Omental fat pad (tissue), 4 donors: Measurements from ENCODE around the gene TUT4. TPM values are rescaled to one million over a fixed set of nuclear protein-coding genes. Genes with fewer than 3 reads are reported as not detected.

Source experiments
- ATAC-seq: fragments of 150-250 bp; one replicate; pipeline ENCODE4 v1.9.1; 2016; ENCODE audit warnings: mild to moderate bottlenecking, moderate library complexity; ENCODE audit not compliant: low FRiP score
- DNase-seq: peaks from one replicate; pipeline ENCODE4 v3.0.0-alpha.2; 2019; ENCODE audit warnings: low spot score
- total RNA-seq, 4 donors: library from RNA; depleted of rRNA; stranded (reverse); fragments of >200 nt; gene quantifications; one replicate each; pipeline ENCODE4 v1.1.0, GENCODE V29; 2016
- TF ChIP-seq, protein P1 (sequence below), 3 donors: fragments of 450-650 bp; IDR thresholded peaks; one replicate each; pipeline ENCODE4 v1.5.1; 2016 to 2017; ENCODE audit warnings: antibody characterized with exemption in 3 of 3, mild to moderate bottlenecking in 3 of 3, moderate library complexity in 2 of 3

Gene TUT4
- total RNA-seq, 4 donors from 2014 or later = 26.2 to 56.4 (median 42.4) TPM

DNA sequence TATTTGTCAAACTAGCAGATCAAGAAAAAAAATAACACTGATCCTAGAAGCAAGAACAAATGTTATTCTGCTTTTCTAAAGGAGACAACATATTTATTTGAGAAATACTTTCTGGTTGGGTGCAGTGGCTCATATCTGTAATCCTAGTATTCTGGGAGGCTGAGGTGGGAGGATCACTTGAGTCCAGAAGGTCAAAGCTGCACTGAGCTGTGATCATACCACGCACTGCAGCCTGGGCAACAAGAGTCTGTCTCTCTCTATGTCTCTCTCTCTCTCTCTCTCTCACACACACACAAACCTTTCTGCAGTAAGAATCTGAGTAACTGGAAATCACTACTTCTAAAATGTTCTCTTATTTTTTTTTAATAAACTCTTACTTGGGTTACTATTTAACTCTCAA is 117.2 kb downstream of the TUT4 start:
- DNase-seq (no peak), ATAC-seq (no peak)
- TF ChIP-seq, protein P1, sequence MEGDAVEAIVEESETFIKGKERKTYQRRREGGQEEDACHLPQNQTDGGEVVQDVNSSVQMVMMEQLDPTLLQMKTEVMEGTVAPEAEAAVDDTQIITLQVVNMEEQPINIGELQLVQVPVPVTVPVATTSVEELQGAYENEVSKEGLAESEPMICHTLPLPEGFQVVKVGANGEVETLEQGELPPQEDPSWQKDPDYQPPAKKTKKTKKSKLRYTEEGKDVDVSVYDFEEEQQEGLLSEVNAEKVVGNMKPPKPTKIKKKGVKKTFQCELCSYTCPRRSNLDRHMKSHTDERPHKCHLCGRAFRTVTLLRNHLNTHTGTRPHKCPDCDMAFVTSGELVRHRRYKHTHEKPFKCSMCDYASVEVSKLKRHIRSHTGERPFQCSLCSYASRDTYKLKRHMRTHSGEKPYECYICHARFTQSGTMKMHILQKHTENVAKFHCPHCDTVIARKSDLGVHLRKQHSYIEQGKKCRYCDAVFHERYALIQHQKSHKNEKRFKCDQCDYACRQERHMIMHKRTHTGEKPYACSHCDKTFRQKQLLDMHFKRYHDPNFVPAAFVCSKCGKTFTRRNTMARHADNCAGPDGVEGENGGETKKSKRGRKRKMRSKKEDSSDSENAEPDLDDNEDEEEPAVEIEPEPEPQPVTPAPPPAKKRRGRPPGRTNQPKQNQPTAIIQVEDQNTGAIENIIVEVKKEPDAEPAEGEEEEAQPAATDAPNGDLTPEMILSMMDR (IDR thresholded peaks at IDR 0.05) = no peak

DNA sequence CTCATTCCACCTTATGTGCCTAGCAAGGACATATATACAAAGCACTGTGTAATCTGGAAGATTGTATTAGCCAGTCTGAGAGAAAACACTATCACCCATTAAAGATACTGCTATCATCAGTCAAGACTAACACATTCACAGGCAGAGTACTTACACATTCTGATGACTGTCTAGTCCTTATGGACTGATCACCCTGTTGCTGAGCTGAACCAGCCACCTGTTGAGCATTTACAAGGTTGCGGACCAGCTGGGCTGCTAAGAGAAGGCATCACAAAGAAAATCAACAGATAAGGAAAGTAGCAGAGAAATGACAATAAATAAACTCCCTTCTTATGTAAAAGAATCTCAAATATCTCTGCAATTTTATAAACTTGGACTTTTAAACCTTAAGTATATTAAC is 117.7 kb downstream of the TUT4 start:
- TF ChIP-seq, protein P1 (IDR thresholded peaks at IDR 0.05) = no peak
- DNase-seq (no peak), ATAC-seq (no peak)

DNA sequence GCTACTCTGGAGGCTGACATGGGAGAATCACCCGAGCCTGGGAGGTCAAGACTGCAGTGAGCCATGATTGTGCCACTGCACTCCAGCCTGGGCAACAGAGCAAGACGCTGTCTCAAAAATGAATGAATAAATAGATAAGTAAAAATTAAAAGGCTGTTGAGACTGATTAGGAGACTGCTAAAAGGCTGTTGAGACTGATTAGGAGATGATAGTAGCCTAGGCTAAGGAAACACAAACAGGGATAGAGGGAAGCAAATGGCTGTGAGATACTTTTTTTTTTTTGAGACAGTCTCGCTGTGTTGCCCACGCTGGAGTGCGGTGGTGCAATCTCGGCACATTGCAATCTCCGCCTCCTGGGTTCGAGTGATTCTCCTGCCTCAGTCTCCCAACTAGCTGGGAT is 120.1 kb downstream of the TUT4 start:
- TF ChIP-seq, protein P1 (IDR thresholded peaks at IDR 0.05) = no peak
- DNase-seq (no peak), ATAC-seq (no peak)

DNA sequence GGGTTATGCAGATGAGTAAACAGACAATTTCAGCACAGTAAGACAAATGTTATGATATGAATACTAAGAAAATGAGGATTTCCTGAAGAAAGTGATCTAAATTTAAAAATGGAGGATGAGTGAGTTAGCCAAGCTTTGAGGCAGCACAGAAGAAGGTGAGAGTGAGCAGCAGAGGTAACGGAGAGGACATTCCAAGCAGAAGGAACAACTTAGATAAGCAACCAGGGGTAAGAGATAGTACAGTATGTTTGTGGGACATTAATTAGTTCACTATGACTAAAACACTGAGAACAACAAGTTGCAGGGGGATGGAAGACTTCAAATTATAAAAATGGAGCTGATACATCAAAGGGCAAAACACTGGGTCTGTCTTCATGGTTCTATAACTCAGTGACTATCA is 125.7 kb downstream of the TUT4 start:
- no peak for DNase-seq
- no peak for ATAC-seq
- TF ChIP-seq, protein P1 (IDR thresholded peaks at IDR 0.05) = no peak

GRCh38 chr1:52426371-52426770 is 126.5 kb downstream of the TUT4 start:
- DNase-seq (no peak), ATAC-seq (no peak)

GRCh38 chr1:52424813-52425212 is 128.1 kb downstream of the TUT4 start:
- TF ChIP-seq, protein P1 (IDR thresholded peaks at IDR 0.05) = no peak
- no peak for DNase-seq
- ATAC-seq = no peak

More at GRCh38 chr1:52426371-52426770, 126.5 kb downstream of the TUT4 start:
- TF ChIP-seq, protein P1 (IDR thresholded peaks at IDR 0.05) = no peak

- ATAC-seq (no peak), DNase-seq (no peak)
- TF ChIP-seq, protein P1 (IDR thresholded peaks at IDR 0.05) = no peak
Measured at GRCh38 chr1:52424231-52424636, 128.7 kb downstream of the TUT4 start.
